AG10803 (cell line): Measurements from ENCODE around the gene PRKACG.
A peak's percentile ranks its signal among the peaks of the same experiment; 100 is the strongest.

Experiments
- DNase-seq: peaks from one replicate; pipeline ENCODE4 v3.0.0; 2010; ENCODE audit warnings: low read depth
- H3K4me3 ChIP-seq: 2 replicates; pipeline ENCODE4 v1.5.1; 2011; ENCODE audit warnings: mild to moderate bottlenecking, low read length, control low read depth
- CTCF ChIP-seq: conservative IDR thresholded peaks from 2 replicates; pipeline ENCODE4 v1.5.1; 2011; ENCODE audit warnings: mild to moderate bottlenecking, low read length, control low read depth, inconsistent platforms

The PRKACG gene

GRCh38 chr9:69012696-69013381 lies 1.1 kb downstream of the PRKACG start:
- H3K4me3 ChIP-seq = no peak overlapping the region
- DNase-seq = no peak
- no peak for TF ChIP-seq CTCF

- no peak for DNase-seq
- no peak for TF ChIP-seq CTCF
- H3K4me3 ChIP-seq = no peak overlapping the region
Observed at GRCh38 chr9:69009708-69010107, 4.2 kb downstream of the PRKACG start.

- peak; percentile 5 for DNase-seq
- no peak overlapping the region for H3K4me3 ChIP-seq
- TF ChIP-seq CTCF = no peak
Observed at GRCh38 chr9:69004836-69005235, 9.1 kb downstream of the PRKACG start.

- DNase-seq = no peak
- H3K4me3 ChIP-seq = no peak overlapping the region
- TF ChIP-seq CTCF = no peak
Observed at GRCh38 chr9:69003051-69003450, 10.9 kb downstream of the PRKACG start.

GRCh38 chr9:69001921-69002320 lies 12.0 kb downstream of the PRKACG start:
- DNase-seq = no peak
- H3K4me3 ChIP-seq = no peak overlapping the region
- TF ChIP-seq CTCF = no peak

- peak; percentile 91 for TF ChIP-seq CTCF
- peak; percentile 69 for DNase-seq
- H3K4me3 ChIP-seq = no peak overlapping the region
Observed at GRCh38 chr9:68999393-69000105, 14.4 kb downstream of the PRKACG start.

- no peak overlapping the region for H3K4me3 ChIP-seq
- DNase-seq = no peak
- no peak for TF ChIP-seq CTCF
Observed at GRCh38 chr9:68998812-68999211, 15.1 kb downstream of the PRKACG start.
